8988T (cell line): ENCODE data around the gene NFATC2.
"Not testable (repeated sequence)": the region's sequence is repeated elsewhere in the genome, so short reads cannot be mapped to it uniquely, and the experiment has no call there.

Experiments used
- DNase-seq: peaks from one replicate; pipeline ENCODE4 v3.0.0; 2011

NFATC2 gene

DNA sequence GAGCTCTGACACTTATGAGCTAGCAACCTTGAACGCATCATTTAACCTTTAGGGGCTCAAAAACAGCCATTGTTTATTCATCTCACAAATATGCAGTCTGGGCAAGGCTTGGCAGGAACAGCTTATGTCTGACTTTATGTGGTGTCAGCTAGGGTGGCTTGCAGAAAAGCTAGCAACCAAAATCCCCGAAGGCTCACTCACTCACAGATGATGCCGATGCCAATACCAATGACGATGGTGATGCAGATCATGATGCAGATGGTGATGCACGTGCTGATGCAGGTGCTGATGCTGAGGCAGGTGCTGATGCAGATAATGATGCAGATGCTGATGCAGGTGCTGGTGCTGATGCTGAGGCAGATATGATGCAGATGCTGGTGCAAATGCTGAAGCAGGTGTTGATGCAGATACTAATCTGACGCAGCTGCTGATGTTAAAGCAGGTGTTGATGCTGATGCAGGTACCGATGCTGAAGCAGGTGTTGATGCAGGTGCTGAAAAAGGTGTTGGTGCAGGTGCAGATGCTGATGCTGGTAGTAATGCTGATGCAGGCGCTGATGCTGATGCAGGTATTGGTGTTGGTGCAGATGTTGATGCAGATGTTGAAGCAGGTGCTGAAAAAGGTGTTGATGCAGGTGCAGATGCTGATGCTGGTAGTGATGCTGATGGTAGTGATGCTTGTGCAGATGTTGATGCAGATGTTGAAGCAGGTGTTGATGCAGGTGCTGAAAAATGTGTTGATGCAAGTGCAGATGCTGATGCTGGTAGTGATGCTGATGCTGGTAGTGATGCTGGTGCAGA lies 195.6 kb downstream of the NFATC2 start:
- DNase-seq = no peak

DNA sequence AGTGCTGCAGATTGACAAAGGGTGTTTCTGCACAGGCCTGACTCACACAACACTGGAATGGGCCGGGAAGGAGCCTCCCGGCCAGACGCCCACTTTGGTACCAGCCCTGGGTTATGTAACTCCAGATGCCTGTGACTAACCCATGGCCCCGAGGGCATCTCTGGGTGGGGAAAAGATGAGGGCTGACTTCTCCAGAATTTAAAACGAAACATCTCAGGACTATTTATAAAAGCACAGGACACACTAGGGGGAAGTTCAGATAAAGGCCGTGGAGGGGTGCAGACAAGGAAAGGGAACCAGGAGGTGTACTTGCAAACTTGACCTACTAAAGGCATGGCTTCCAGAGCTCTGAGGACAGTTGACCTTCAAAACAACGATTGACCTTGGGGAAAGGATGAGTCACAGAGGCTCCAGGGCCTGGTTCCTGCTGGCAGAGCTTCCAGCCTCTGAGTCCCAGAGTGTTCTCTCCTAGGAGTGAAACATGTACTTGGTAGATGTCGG lies 196.9 kb downstream of the NFATC2 start:
- no peak for DNase-seq

- not testable (repeated sequence) for DNase-seq
Observed at GRCh38 chr20:51343802-51344201, 198.7 kb downstream of the NFATC2 start.

DNA sequence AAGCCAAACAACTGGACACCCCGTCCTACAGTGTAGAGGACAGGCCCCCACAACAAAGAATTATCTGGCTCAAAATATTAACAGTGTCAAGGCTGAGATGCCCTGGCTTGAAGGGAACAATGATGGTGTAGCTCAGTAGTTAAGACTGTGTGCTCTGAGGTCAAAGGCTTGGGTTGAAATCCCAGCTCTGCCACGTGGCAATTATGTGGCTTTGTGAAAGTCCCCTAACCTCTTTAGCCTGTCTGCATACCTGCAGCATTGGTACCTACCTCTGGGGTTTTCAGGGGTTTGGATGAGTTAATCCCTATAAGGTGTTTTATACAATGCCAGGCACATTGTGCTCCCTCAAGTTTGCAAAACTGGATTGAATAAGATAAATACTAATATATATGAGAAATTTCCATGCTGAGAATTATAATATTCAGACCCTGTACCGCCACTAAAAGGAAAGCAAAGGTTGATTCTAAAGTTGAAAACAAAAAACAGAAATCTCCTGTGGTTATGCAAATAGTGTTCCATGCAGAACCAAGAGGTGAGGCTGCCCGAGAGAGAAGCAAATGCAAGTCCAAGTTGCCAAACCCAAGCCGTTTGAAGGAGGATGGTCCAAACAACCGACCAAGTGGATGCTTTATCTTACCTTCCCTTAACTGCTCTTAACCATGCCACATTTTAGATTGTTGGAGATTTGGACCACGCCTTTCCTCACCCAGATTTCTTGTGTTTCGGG lies 199.8 kb downstream of the NFATC2 start:
- no peak for DNase-seq

GRCh38 chr20:51341581-51341980 lies 200.9 kb downstream of the NFATC2 start:
- no peak for DNase-seq

DNA sequence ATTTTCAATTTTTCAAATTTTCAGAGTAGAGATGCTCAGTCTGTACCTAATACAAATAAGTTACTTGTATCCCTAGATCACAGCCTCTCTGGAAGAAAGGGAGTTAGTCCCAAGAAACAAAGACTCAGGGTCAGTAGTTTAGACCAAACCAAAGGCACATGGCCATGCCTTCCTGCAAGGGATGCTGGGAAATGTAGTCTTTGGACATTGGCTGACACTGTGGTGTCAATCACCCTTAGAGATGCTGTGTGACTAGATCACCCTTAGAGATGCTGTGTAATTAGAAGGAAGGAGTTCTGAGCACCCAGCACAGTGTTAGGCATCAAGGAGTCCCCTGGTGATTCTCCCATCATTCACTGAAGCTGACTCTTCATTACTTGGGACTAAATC lies 202.1 kb downstream of the NFATC2 start:
- DNase-seq = no peak

DNA sequence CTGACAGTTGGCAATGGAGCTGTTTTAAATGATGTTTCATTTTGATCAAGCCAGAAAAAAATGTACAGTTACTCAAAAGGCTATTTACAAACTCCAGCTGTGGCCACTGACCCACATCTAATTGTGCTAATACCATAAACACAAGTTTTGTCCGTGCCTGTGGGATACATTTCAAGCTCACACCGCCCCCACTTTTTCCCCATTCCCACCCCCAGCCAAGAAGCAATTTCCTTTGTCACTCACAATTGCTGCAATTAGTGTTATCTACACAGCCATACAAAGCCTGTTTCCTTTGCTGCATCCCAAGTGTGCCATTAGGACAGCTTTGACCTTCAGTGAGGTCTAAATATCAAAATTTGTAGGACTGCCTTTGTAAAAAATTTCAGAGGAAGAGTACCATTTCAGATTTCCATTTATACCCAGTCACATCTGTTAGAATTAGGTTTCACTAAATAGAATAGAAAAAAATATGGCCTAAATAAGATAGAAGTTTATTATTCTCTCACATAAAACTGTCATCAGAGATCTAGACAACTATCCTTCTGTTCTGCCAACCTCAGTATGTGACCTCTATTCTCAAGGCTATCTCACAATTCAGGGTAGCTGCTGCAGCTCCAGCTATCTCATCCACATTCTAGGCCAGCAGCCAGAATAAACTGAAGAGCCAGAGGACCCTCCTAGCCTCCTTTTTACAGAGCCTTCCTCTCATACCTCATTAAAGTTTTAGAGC lies 202.6 kb downstream of the NFATC2 start:
- no peak for DNase-seq

DNA sequence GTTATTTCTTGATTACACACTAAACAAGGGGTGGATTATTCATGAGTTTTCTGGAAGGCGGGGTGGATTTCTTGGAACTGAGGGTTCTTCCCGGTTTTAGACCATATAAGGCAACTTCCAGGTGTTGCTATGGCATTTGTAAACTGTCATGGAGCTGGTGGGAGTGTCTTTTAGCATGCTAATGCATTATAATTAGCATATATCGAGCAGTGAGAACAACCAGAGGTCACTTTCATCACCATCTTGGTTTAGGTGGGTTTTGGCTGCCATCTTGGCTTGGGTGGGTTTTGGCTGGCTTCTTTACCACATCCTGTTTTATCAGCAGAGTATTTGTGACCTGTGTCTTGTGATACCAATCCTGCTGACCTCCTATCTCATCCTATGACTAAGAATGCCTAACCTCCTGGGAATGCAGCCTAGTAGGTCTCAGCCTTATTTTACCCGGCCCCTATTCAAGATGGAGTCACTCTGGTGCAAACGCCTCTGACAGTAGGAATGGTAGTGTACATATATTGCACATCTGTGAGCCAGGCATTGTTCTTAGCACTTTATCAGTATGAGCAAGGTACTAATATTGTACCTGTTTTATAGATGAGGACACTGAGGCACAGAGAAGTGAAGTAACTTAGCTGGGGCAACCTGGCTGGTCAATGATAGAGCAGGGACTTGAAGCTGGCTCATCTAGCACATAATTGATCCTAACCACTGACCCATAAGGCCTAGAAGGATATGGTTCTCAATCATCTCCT lies 203.7 kb downstream of the NFATC2 start:
- no peak for DNase-seq

DNA sequence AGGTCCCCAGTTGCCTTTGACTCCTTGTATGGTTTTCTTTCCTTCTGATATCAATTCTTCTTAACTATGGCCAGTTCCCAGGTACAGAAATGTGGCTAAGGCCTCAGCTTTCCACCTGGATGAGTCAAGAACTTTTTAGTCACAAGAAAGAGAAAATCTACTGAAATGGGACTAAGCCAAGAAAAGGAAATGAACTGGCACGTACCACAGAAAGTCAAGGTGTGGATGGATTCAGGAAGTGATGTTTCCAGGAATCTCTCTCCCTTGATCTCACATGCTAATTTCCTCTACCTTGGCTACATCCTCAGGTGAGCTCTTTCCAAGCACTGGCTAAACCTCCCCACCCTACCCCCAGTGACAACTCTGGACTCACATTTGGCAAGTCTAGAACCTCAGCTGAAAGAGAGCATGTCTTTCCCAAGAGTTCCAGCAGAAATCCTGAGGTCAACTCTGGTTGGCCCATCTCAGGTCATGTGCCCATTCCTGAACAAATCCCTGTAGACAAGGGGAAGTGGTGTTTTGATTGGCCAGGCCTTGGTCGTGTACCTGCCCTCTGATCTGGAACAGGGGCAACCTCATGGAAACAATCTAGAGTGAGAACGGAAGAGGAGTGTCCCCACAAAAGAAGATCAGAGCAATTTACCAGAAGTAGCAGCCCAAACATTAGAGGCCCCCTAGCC lies 205.3 kb downstream of the NFATC2 start:
- DNase-seq = no peak
